Mammary epithelial cell (primary cell): ENCODE measurements around the gene KCTD1.

Experiments
- CTCF ChIP-seq, 2 donors: IDR thresholded peaks in 1 of 2; conservative IDR thresholded peaks in 1 of 2; 2 replicates each; pipeline ENCODE4 v1.5.1; 2011 to 2012; ENCODE audit warnings: inconsistent platforms in 2 of 2, low read length in 2 of 2, mild to moderate bottlenecking in 2 of 2, control low read depth in 1 of 2, low read depth in 1 of 2; ENCODE audit not compliant: insufficient read depth in 1 of 2; ENCODE audit errors: extremely low read depth in 1 of 2
- EZH2 ChIP-seq: IDR thresholded peaks from 2 replicates; pipeline ENCODE4 v1.6.1; 2012; ENCODE audit warnings: low read length, inconsistent platforms, borderline replicate concordance

- TF ChIP-seq CTCF (conservative IDR thresholded peaks at IDR 0.05 in 1 of 2, IDR thresholded peaks at IDR 0.05 in 1 of 2; ENCODE audit: extremely low read depth in 1 of 2, insufficient read depth in 1 of 2, low read depth in 1 of 2, low read length in 2 of 2) (no peak), EZH2 (no peak)
These were observed 45.0 kb downstream of the KCTD1 start for GRCh38 chr18:26503382-26503781.
